ENCODE data around the gene FN3KRP.

GRCh38 chr17:82687871-82688270 is 28.6 kb upstream of the FN3KRP start:
- TF ChIP-seq POLR2AphosphoS5 (IDR thresholded peaks at IDR 0.05) (no peak), CTCF (IDR thresholded peaks at IDR 0.05) (no peak), POLR2A (IDR thresholded peaks at IDR 0.05; ENCODE audit: low read depth) (no peak)

All from esophagus muscularis mucosa (tissue), 3 donors.